HepG2 (cell line): ENCODE measurements around the gene CTNNA2. TPM values are rescaled to one million over a fixed set of nuclear protein-coding genes. Genes with fewer than 3 reads are reported as not detected.

Experiments used
- ATAC-seq: fragments of 200-7000 bp; cut with Tn5 transposase; 3 replicates; pipeline ENCODE4 v1.9.1; 2020; ENCODE audit warnings: mild to moderate bottlenecking, moderate library complexity
- BruUV-seq: library from RNA; stranded (reverse); fragments of 400-500 nt; replicated peaks from 2 replicates; lab custom pipeline; 2021; lab: Mats Ljungman, UMichigan
- CTCF ChIA-PET: fragments of 300-600 bp; formaldehyde crosslinking; extraction: SDS; loops from one replicate; lab custom pipeline; 2021; ENCODE audit warnings: low total read pairs, inconsistent platforms, low intra/inter-chr PET ratio; lab: Yijun Ruan, JAX
- POLR2A ChIA-PET: fragments of 350-600 bp; sonication (Branson Sonifier 250); formaldehyde crosslinking; loops from one replicate; lab custom pipeline; 2020; ENCODE audit warnings: antibody characterized with exemption, inconsistent platforms; lab: Yijun Ruan, JAX
- DNase-seq: peaks from one replicate; pipeline ENCODE4 v3.0.0-alpha.2; 2015; ENCODE audit warnings: low spot score
- FAIRE-seq: peaks from 3 replicates; lab custom pipeline; 2011; peaks lifted over from hg19 to GRCh38; lab: Jason Lieb, UNC
- H2AFZ ChIP-seq: one replicate; pipeline ENCODE4 v1.6.1; 2011; ENCODE audit warnings: low read length, inconsistent platforms
- H3K27ac ChIP-seq: fragments of 300-600 bp; 3 replicates; pipeline ENCODE4 v1.8.0; 2011; ENCODE audit warnings: mixed run types, mild to moderate bottlenecking, mixed read lengths, low read length, inconsistent platforms; ENCODE audit not compliant: insufficient read depth; ENCODE audit errors: extremely low read length
- H3K27me3 ChIP-seq, 2 experiments: fragments of 200-600 bp in 1 of 2; 2 replicates in 1 of 2; 3 replicates in 1 of 2; pipeline versions ENCODE4 v1.6.0 to v1.8.0; 2011; ENCODE audit warnings: low read length in 2 of 2, mild to moderate bottlenecking in 2 of 2, moderate library complexity in 2 of 2, inconsistent platforms in 1 of 2; ENCODE audit not compliant: insufficient read depth in 2 of 2, control insufficient read depth in 1 of 2
- H3K36me3 ChIP-seq, 2 experiments: fragments of 200-600 bp in 1 of 2; replicated peaks in 1 of 2; 2 replicates in 1 of 2; 3 replicates in 1 of 2; pipeline versions ENCODE4 v1.5.1 to v1.8.0; 2011; ENCODE audit warnings: low read length in 2 of 2, inconsistent platforms in 1 of 2; ENCODE audit not compliant: insufficient read depth in 2 of 2, control insufficient read depth in 1 of 2
- H3K4me1 ChIP-seq: 2 replicates; pipeline ENCODE4 v1.5.1; 2012; ENCODE audit warnings: low read length, inconsistent platforms; ENCODE audit not compliant: insufficient read depth
- H3K4me2 ChIP-seq: 2 replicates; pipeline ENCODE4 v1.6.0; 2011; ENCODE audit warnings: low read depth, low read length, inconsistent platforms
- H3K4me3 ChIP-seq, 3 experiments: fragments of 200-600 bp in 1 of 3; sonication (generic), shearing (Covaris generic) in 1 of 3; replicated peaks in 1 of 3; 2 replicates each; pipeline ENCODE4 v1.5.1; 2011 to 2016; ENCODE audit warnings: low read length in 3 of 3, inconsistent platforms in 2 of 3, low read depth in 2 of 3, mild to moderate bottlenecking in 2 of 3, control low read depth in 1 of 3, mixed read lengths in 1 of 3; ENCODE audit not compliant: insufficient read depth in 1 of 3
- H3K79me2 ChIP-seq: one replicate; pipeline ENCODE4 v1.6.1; 2011; ENCODE audit warnings: low read length, inconsistent platforms; ENCODE audit not compliant: insufficient read depth
- H3K9ac ChIP-seq: 2 replicates; pipeline ENCODE4 v1.6.0; 2011; ENCODE audit warnings: mild to moderate bottlenecking, low read depth, low read length, inconsistent platforms; ENCODE audit not compliant: insufficient read depth
- H3K9me3 ChIP-seq: 2 replicates; pipeline ENCODE4 v1.5.1; 2012; ENCODE audit warnings: mild to moderate bottlenecking, low read length
- H4K20me1 ChIP-seq: 2 replicates; pipeline ENCODE4 v1.6.0; 2011; ENCODE audit warnings: inconsistent platforms, mild to moderate bottlenecking, low read length, moderate library complexity; ENCODE audit not compliant: insufficient read depth
- AKNA ChIP-seq: sonication (generic); formaldehyde crosslinking; IDR thresholded peaks from 2 replicates; pipeline ENCODE4 v1.4.0; 2020; ENCODE audit warnings: missing genetic modification reagents, borderline replicate concordance
- ATF6 ChIP-seq: sonication (generic); formaldehyde crosslinking; conservative IDR thresholded peaks from 2 replicates; pipeline ENCODE4 v1.4.0; 2020; ENCODE audit warnings: missing genetic modification reagents
- CAMTA2 ChIP-seq: sonication (generic); formaldehyde crosslinking; IDR thresholded peaks from 2 replicates; pipeline ENCODE4 v1.4.0; 2020; ENCODE audit warnings: mild to moderate bottlenecking, missing genetic modification reagents, borderline replicate concordance
- ZBTB44 ChIP-seq: sonication (generic); formaldehyde crosslinking; IDR thresholded peaks from 2 replicates; pipeline ENCODE4 v1.4.0; 2020; ENCODE audit warnings: missing genetic modification reagents
- ZNF496 ChIP-seq: sonication (generic); formaldehyde crosslinking; IDR thresholded peaks from 2 replicates; pipeline ENCODE4 v1.8.1; 2023; ENCODE audit warnings: mild to moderate bottlenecking, moderate library complexity, missing genetic modification reagents; ENCODE audit not compliant: insufficient replicate concordance
- ZNF564 ChIP-seq: sonication (generic); formaldehyde crosslinking; IDR thresholded peaks from 2 replicates; pipeline ENCODE4 v1.8.1; 2023; ENCODE audit warnings: mild to moderate bottlenecking, missing genetic modification reagents
- ZNF639 ChIP-seq: conservative IDR thresholded peaks from 2 replicates; pipeline ENCODE4 v1.6.1; 2018; ENCODE audit warnings: missing genetic modification reagents
- ZNF850 ChIP-seq: sonication (generic); formaldehyde crosslinking; conservative IDR thresholded peaks from 2 replicates; pipeline ENCODE4 v1.9.0; 2021; ENCODE audit warnings: mild to moderate bottlenecking, missing genetic modification reagents
- ZSCAN5A ChIP-seq: sonication (generic); formaldehyde crosslinking; IDR thresholded peaks from 2 replicates; pipeline ENCODE4 v1.8.0; 2022; ENCODE audit warnings: mild to moderate bottlenecking, missing genetic modification reagents, borderline replicate concordance
- in situ Hi-C: cut with HindIII; loops from 2 replicates; pipeline ENCODE4 v1.10.0; 2017; ENCODE audit warnings: low pct_unique_long_range_greater_than_20kb; ENCODE audit not compliant: extremely low pct_ligation_motif_present
- intact Hi-C: fragments of 100-400 bp; cut with micrococcal nuclease; formaldehyde crosslinking; loops from one replicate; pipeline ENCODE4 v1.10.0; 2022; ENCODE audit not compliant: unreplicated experiment
- polyA plus RNA-seq, 8 experiments: library from polyadenylated mRNA; depleted of rRNA in 3 of 8; stranded (reverse) in 7 of 8; unstranded in 1 of 8; fragments of >200 nt; fragmentation: Illumina TruSeq in 4 of 8; extraction: Trizol in 4 of 8; gene quantifications; 2 replicates each; pipeline versions ENCODE4 v1.2.1 to v1.2.3, GENCODE V29; 2011 to 2016; ENCODE audit warnings: low read depth in 4 of 8, missing spikeins in 1 of 8, mixed read lengths in 1 of 8; ENCODE audit not compliant: insufficient read depth in 1 of 8
- total RNA-seq, 5 experiments: library from RNA; depleted of rRNA; stranded (reverse); fragments of >200 nt; fragmentation: Illumina TruSeq; extraction: Trizol; gene quantifications; 2 replicates each; pipeline ENCODE4 v1.2.3, GENCODE V29; 2016; ENCODE audit warnings: low read depth in 1 of 5

CTNNA2 gene
- total and polyA plus RNA-seq, 2 of the 13 experiments (the other 11 are each of a cell fraction or from before 2014, with no cell fraction given), result not detected

- no peak for TF ChIP-seq ZNF850 (CRISPR knock-in tag)
- TF ChIP-seq AKNA (CRISPR knock-in tag), result no peak
Measured at GRCh38 chr2:80348078-80348477, 835.2 kb downstream of the CTNNA2 start (continued).

GRCh38 chr2:80348953-80349352 is 836.1 kb downstream of the CTNNA2 start:
- FAIRE-seq (no peak), ATAC-seq (no peak), DNase-seq (no peak)
- peaks cover 18% of the 10 kb centered on the region for H3K9me3 ChIP-seq
- H3K9ac ChIP-seq, result no peak overlapping the region
- in situ Hi-C loops (no loop called here), intact Hi-C loops (no loop called here)
- H4K20me1 ChIP-seq, result no peaks in the 10 kb centered on the region
- CTCF ChIA-PET, result no interaction called here
- H3K4me1 ChIP-seq, result no peaks in the 10 kb centered on the region
- POLR2A ChIA-PET, result no interaction called here
- H3K4me3 ChIP-seq, result no peak overlapping the region
- no peak overlapping the region for H2AFZ ChIP-seq
- H3K4me2 ChIP-seq, result no peak overlapping the region
- no peaks in the 10 kb centered on the region for H3K36me3 ChIP-seq
- no peak for TF ChIP-seq ZNF496 (CRISPR knock-in tag)
- TF ChIP-seq ZSCAN5A, result no peak
- TF ChIP-seq CAMTA2, result no peak
- no peak for TF ChIP-seq ZNF639
- no peak for TF ChIP-seq ATF6 (CRISPR knock-in tag)
- no peak for TF ChIP-seq ZBTB44 (CRISPR knock-in tag)
- TF ChIP-seq ZNF564 (CRISPR knock-in tag), result no peak
- no TSS peak for BruUV-seq
- H3K27me3 ChIP-seq, result no peaks in the 10 kb centered on the region
- no peaks in the 10 kb centered on the region for H3K79me2 ChIP-seq
- H3K27ac ChIP-seq, result no peak overlapping the region
